ENCODE data around the gene SLC6A16.
A peak's percentile ranks its signal among the peaks of the same experiment; 100 is the strongest.
"Not testable (repeated sequence)": the region's sequence is repeated elsewhere in the genome, so short reads cannot be mapped to it uniquely, and the experiment has no call there.

SLC6A16 gene

GRCh38 chr19:49324801-49325576, at the start of gene SLC6A16:
Gene SLC6A16 (minus strand): TSS chr19:49325191. CDS start chr19:49311347, 13,844 bp downstream.
- DNase-seq (ENCODE audit: low spot score in 2 of 2) (no peak), ATAC-seq (replicated peaks; ENCODE audit: extremely low read depth, poor library complexity, severe bottlenecking) (no peak)
- no peak within 1 kb of the TSS for H3K27ac Mint-ChIP-seq (ENCODE audit: low read depth)
- no peaks in the 10 kb centered on the region for H3K9me3 Mint-ChIP-seq
- peaks cover 22% of the 10 kb centered on the region for H3K36me3 Mint-ChIP-seq (ENCODE audit: insufficient read depth)
- no peak within 1 kb of the TSS for H3K4me3 Mint-ChIP-seq
- H3K4me1 Mint-ChIP-seq: peaks cover 22% of the 10 kb centered on the region
- H3K27me3 Mint-ChIP-seq: no peaks in the 10 kb centered on the region

- not testable (repeated sequence) for ATAC-seq (replicated peaks; ENCODE audit: extremely low read depth, poor library complexity, severe bottlenecking); H3K4me3 Mint-ChIP-seq; H3K4me1 Mint-ChIP-seq; DNase-seq (ENCODE audit: low spot score in 2 of 2); H3K9me3 Mint-ChIP-seq; H3K27ac Mint-ChIP-seq (ENCODE audit: low read depth); H3K36me3 Mint-ChIP-seq (ENCODE audit: insufficient read depth)
- H3K27me3 Mint-ChIP-seq: peaks cover 24% of the 10 kb centered on the region
Measured at GRCh38 chr19:49373174-49373573, 48.2 kb upstream of the SLC6A16 start.

GRCh38 chr19:49371184-49371583, 46.2 kb upstream of the SLC6A16 start:
- no peaks in the 10 kb centered on the region for H3K36me3 Mint-ChIP-seq (ENCODE audit: insufficient read depth)
- H3K9me3 Mint-ChIP-seq: no peaks in the 10 kb centered on the region
- H3K4me1 Mint-ChIP-seq: no peaks in the 10 kb centered on the region
- no peak for ATAC-seq (replicated peaks; ENCODE audit: extremely low read depth, poor library complexity, severe bottlenecking)
- H3K27me3 Mint-ChIP-seq: peaks cover 15% of the 10 kb centered on the region
- H3K4me3 Mint-ChIP-seq: no peak overlapping the region
- no peak overlapping the region for H3K27ac Mint-ChIP-seq (ENCODE audit: low read depth)
- no peak for DNase-seq (ENCODE audit: low spot score in 2 of 2)

GRCh38 chr19:49368711-49369358, 43.8 kb upstream of the SLC6A16 start:
- Mint-ChIP-seq H3K27me3 (no peaks in the 10 kb centered on the region), H3K9me3 (no peaks in the 10 kb centered on the region), H3K4me1 (no peaks in the 10 kb centered on the region), H3K36me3 (ENCODE audit: insufficient read depth) (no peaks in the 10 kb centered on the region), H3K4me3 (no peak overlapping the region), H3K27ac (ENCODE audit: low read depth) (no peak overlapping the region)
- no peak for ATAC-seq (replicated peaks; ENCODE audit: extremely low read depth, poor library complexity, severe bottlenecking)
- no peak for DNase-seq (ENCODE audit: low spot score in 2 of 2)

GRCh38 chr19:49366110-49366509, 41.1 kb upstream of the SLC6A16 start:
- Mint-ChIP-seq H3K27me3 (no peaks in the 10 kb centered on the region), H3K4me3 (no peak overlapping the region), H3K27ac (ENCODE audit: low read depth) (no peak overlapping the region), H3K36me3 (ENCODE audit: insufficient read depth) (peaks cover 1% of the 10 kb centered on the region), H3K9me3 (no peaks in the 10 kb centered on the region), H3K4me1 (no peaks in the 10 kb centered on the region)
- no peak for DNase-seq (ENCODE audit: low spot score in 2 of 2)
- no peak for ATAC-seq (replicated peaks; ENCODE audit: extremely low read depth, poor library complexity, severe bottlenecking)

- H3K27me3 Mint-ChIP-seq: no peaks in the 10 kb centered on the region
- ATAC-seq (replicated peaks; ENCODE audit: extremely low read depth, poor library complexity, severe bottlenecking): no peak
- H3K9me3 Mint-ChIP-seq: no peaks in the 10 kb centered on the region
- DNase-seq (ENCODE audit: low spot score in 2 of 2): no peak
- H3K27ac Mint-ChIP-seq (ENCODE audit: low read depth): no peak overlapping the region
- no peak overlapping the region for H3K4me3 Mint-ChIP-seq
- H3K36me3 Mint-ChIP-seq (ENCODE audit: insufficient read depth): peaks cover 2% of the 10 kb centered on the region
- peaks cover 6% of the 10 kb centered on the region for H3K4me1 Mint-ChIP-seq
Measured at GRCh38 chr19:49364083-49364737, 39.2 kb upstream of the SLC6A16 start.

GRCh38 chr19:49363268-49364082, 38.5 kb upstream of the SLC6A16 start, which contains the start of gene DKKL1:
Gene DKKL1 (plus strand): TSS chr19:49363877. CDS start chr19:49363999, 122 bp downstream.
- ATAC-seq (replicated peaks; ENCODE audit: extremely low read depth, poor library complexity, severe bottlenecking) (peak; percentile 68), DNase-seq (ENCODE audit: low spot score in 2 of 2) (peak; percentile 40 to 55)
- no peak within 1 kb of the TSS for H3K27ac Mint-ChIP-seq (ENCODE audit: low read depth)
- H3K36me3 Mint-ChIP-seq (ENCODE audit: insufficient read depth): peaks cover 2% of the 10 kb centered on the region
- no peak within 1 kb of the TSS for H3K4me3 Mint-ChIP-seq
- peaks cover 6% of the 10 kb centered on the region for H3K4me1 Mint-ChIP-seq
- H3K9me3 Mint-ChIP-seq: no peaks in the 10 kb centered on the region
- no peaks in the 10 kb centered on the region for H3K27me3 Mint-ChIP-seq

- Mint-ChIP-seq H3K4me3 (no peak overlapping the region), H3K27me3 (no peaks in the 10 kb centered on the region), H3K36me3 (ENCODE audit: insufficient read depth) (peaks cover 2% of the 10 kb centered on the region), H3K4me1 (peaks cover 6% of the 10 kb centered on the region), H3K27ac (ENCODE audit: low read depth) (no peak overlapping the region), H3K9me3 (no peaks in the 10 kb centered on the region)
- ATAC-seq (replicated peaks; ENCODE audit: extremely low read depth, poor library complexity, severe bottlenecking) (no peak), DNase-seq (ENCODE audit: low spot score in 2 of 2) (no peak)
Measured at GRCh38 chr19:49362929-49363267, 37.9 kb upstream of the SLC6A16 start.

GRCh38 chr19:49362048-49362928, 37.3 kb upstream of the SLC6A16 start, which contains the start of gene TEAD2:
Gene TEAD2 (minus strand): TSS chr19:49362416. CDS start chr19:49360075, 2,341 bp downstream.
- no peaks in the 10 kb centered on the region for H3K9me3 Mint-ChIP-seq
- DNase-seq (ENCODE audit: low spot score in 2 of 2): no peak
- no peak for ATAC-seq (replicated peaks; ENCODE audit: extremely low read depth, poor library complexity, severe bottlenecking)

GRCh38 chr19:49361438-49362047, 36.6 kb upstream of the SLC6A16 start:
- ATAC-seq (replicated peaks; ENCODE audit: extremely low read depth, poor library complexity, severe bottlenecking) (no peak), DNase-seq (ENCODE audit: low spot score in 2 of 2) (no peak)
- Mint-ChIP-seq H3K27ac (ENCODE audit: low read depth) (peak overlapping the region; percentile 46), H3K4me1 (peaks cover 6% of the 10 kb centered on the region), H3K4me3 (no peak overlapping the region), H3K36me3 (ENCODE audit: insufficient read depth) (peaks cover 2% of the 10 kb centered on the region), H3K27me3 (peaks cover 11% of the 10 kb centered on the region), H3K9me3 (no peaks in the 10 kb centered on the region)

More at GRCh38 chr19:49362048-49362928, 37.3 kb upstream of the SLC6A16 start, which contains the start of gene TEAD2:
- no peak within 1 kb of the TSS for H3K4me3 Mint-ChIP-seq
- peaks cover 6% of the 10 kb centered on the region for H3K4me1 Mint-ChIP-seq
- peak within 1 kb of the TSS; percentile 46 for H3K27ac Mint-ChIP-seq (ENCODE audit: low read depth)
- peaks cover 3% of the 10 kb centered on the region for H3K27me3 Mint-ChIP-seq
- H3K36me3 Mint-ChIP-seq (ENCODE audit: insufficient read depth): peaks cover 2% of the 10 kb centered on the region
